ENCODE results near the gene SHKBP1. TPM values are rescaled to one million over a fixed set of nuclear protein-coding genes. Genes with fewer than 3 reads are reported as not detected.
A peak's percentile ranks its signal among the peaks of the same experiment; 100 is the strongest.

The SHKBP1 gene
- total RNA-seq, 1 experiment from 2014 or later = 92.9 TPM

DNA sequence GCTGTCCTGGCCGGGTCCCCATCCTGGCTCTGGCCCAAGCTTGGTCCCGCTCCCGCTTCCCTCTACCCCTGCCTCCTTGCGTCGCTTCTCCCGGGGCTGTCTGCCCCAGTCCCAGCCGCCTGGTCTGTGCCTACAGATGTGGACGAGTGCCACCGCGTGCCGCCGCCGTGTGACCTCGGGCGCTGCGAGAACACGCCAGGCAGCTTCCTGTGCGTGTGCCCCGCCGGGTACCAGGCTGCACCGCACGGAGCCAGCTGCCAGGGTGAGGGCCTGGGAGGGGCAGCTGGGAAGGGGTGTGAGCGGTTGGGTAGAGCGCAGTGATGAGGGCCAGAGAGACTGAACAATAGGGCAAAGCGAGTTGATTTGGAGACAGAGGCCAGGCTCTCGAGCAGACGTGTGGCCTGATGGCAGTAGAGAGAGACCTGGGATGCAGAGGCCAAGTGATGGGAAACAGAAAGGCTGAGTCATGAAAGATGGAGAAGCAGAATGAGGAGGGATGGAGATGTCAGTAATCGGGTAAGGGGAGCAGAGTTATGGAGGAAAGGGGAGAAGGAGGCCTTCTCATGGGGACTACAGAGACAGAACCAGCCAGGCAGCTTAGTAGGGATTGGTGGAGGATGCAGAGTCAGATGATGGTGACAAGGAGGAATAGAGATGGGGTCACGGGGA lies 33.9 kb downstream of the SHKBP1 start:
- Histone ChIP-seq H2AFZ (ENCODE audit: low read length) (no peak overlapping the region), H2BK15ac (ENCODE audit: low read depth, low read length) (no peak overlapping the region), H3K14ac (ENCODE audit: insufficient read depth, low read length) (no peak overlapping the region), H3K79me1 (ENCODE audit: insufficient read depth, low read depth, low read length, poor library complexity, severe bottlenecking) (no peaks in the 10 kb centered on the region), H3K4me2 (ENCODE audit: insufficient read depth, insufficient read length, low read length) (peak overlapping the region; percentile 73), H3K79me2 (ENCODE audit: insufficient read depth, low read length) (no peaks in the 10 kb centered on the region), H3K9me3 (ENCODE audit: control insufficient read depth, low read depth, low read length) (no peaks in the 10 kb centered on the region), H3K4ac (ENCODE audit: low read depth, low read length) (no peak overlapping the region), H3K9ac (ENCODE audit: extremely low read depth, insufficient read length, low read length) (no peak overlapping the region), H2BK120ac (ENCODE audit: low read depth, low read length, poor library complexity, severe bottlenecking) (no peak overlapping the region), H4K8ac (replicated peaks; ENCODE audit: insufficient read length, low read depth, low read length) (no peak overlapping the region), H3T11ph (ENCODE audit: low read length) (no peak overlapping the region), H3K56ac (ENCODE audit: insufficient read length, low read depth, low read length) (no peak overlapping the region), H3K4me1 (ENCODE audit: insufficient read depth, low read length) (no peaks in the 10 kb centered on the region), H4K5ac (ENCODE audit: insufficient read length, low read depth, low read length) (no peak overlapping the region), H4K91ac (ENCODE audit: insufficient read length, low read depth, low read length) (no peak overlapping the region), H2AK5ac (ENCODE audit: insufficient read length, low read length) (no peak overlapping the region), H3K18ac (ENCODE audit: insufficient read length, low read depth, low read length) (no peak overlapping the region), H3K23ac (ENCODE audit: insufficient read length, low read depth, low read length) (no peak overlapping the region), H3K27me3 (ENCODE audit: insufficient read depth, low read length) (peaks cover 8% of the 10 kb centered on the region; the same call in 1 of the 2 replicates), H3K23me2 (ENCODE audit: insufficient read length, low read depth, low read length, poor library complexity, severe bottlenecking) (peaks cover 28% of the 10 kb centered on the region), H2BK20ac (ENCODE audit: low read depth, low read length, poor library complexity, severe bottlenecking) (no peak overlapping the region), H4K20me1 (ENCODE audit: control insufficient read depth, insufficient read depth, insufficient read length) (peaks cover 4% of the 10 kb centered on the region), H2BK12ac (ENCODE audit: insufficient read length, low read depth, low read length) (no peak overlapping the region), H3K27ac (ENCODE audit: insufficient read length, low read depth, low read length) (no peak overlapping the region), H2BK5ac (ENCODE audit: insufficient read length, low read length) (no peak overlapping the region)
- peaks cover 24 to 48% of the 10 kb centered on the region in 2 experiments for H3K4me1 Mint-ChIP-seq
- H3K27ac Mint-ChIP-seq = no peak overlapping the region
- DNase-seq = peak; percentile 35
- no CpG with 5 or more reads among the region's 29 CpGs for WGBS (ENCODE audit: extremely low coverage, insufficient read length, low lambda C conversion rate)
- TF ChIP-seq, protein P1, sequence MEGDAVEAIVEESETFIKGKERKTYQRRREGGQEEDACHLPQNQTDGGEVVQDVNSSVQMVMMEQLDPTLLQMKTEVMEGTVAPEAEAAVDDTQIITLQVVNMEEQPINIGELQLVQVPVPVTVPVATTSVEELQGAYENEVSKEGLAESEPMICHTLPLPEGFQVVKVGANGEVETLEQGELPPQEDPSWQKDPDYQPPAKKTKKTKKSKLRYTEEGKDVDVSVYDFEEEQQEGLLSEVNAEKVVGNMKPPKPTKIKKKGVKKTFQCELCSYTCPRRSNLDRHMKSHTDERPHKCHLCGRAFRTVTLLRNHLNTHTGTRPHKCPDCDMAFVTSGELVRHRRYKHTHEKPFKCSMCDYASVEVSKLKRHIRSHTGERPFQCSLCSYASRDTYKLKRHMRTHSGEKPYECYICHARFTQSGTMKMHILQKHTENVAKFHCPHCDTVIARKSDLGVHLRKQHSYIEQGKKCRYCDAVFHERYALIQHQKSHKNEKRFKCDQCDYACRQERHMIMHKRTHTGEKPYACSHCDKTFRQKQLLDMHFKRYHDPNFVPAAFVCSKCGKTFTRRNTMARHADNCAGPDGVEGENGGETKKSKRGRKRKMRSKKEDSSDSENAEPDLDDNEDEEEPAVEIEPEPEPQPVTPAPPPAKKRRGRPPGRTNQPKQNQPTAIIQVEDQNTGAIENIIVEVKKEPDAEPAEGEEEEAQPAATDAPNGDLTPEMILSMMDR (conservative IDR thresholded peaks at IDR 0.05) = no peak
- H3K36me3 Mint-ChIP-seq (ENCODE audit: insufficient read depth in 1 of 3, low read depth in 3 of 3) = peaks cover 5 to 27% (median 13%) of the 10 kb centered on the region in 3 experiments; a peak in 6 of 7 replicates
- H3K9me3 Mint-ChIP-seq = no peaks in the 10 kb centered on the region; a peak in 1 of 5 replicates
- H3K27me3 Mint-ChIP-seq (ENCODE audit: low read depth) = peaks cover 63% of the 10 kb centered on the region
- peak overlapping the region; percentile 63 to 84 for H3K4me3 Mint-ChIP-seq
